HepG2 (cell line): ENCODE data around the gene ACSS1. TPM values are rescaled to one million over a fixed set of nuclear protein-coding genes. Genes with fewer than 3 reads are reported as not detected.
A peak's percentile ranks its signal among the peaks of the same experiment; 100 is the strongest.

Experiments used
- CCDC6 ChIP-seq: sonication (generic); formaldehyde crosslinking; IDR thresholded peaks from 2 replicates; pipeline ENCODE4 v1.8.1; 2022; ENCODE audit warnings: mild to moderate bottlenecking, missing genetic modification reagents, moderate library complexity
- CHD2 ChIP-seq: IDR thresholded peaks from 2 replicates; pipeline ENCODE4 v1.6.1; 2011; ENCODE audit warnings: low read depth, low read length, improper control_type of control experiment
- E2F5 ChIP-seq: sonication (generic); formaldehyde crosslinking; conservative IDR thresholded peaks from 2 replicates; pipeline ENCODE4 v1.4.0; 2020; ENCODE audit warnings: missing genetic modification reagents
- FIP1L1 ChIP-seq: fragments of 200-400 bp; formaldehyde crosslinking; IDR thresholded peaks from 2 replicates; pipeline ENCODE4 v1.6.1; 2018; ENCODE audit warnings: low read depth, mild to moderate bottlenecking, low read length, moderate library complexity, borderline replicate concordance; ENCODE audit not compliant: insufficient read depth
- MZF1 ChIP-seq: sonication (generic); formaldehyde crosslinking; IDR thresholded peaks from 2 replicates; pipeline ENCODE4 v1.8.1; 2023; ENCODE audit warnings: mild to moderate bottlenecking, missing genetic modification reagents, borderline replicate concordance
- PBX3 ChIP-seq: sonication (generic); formaldehyde crosslinking; IDR thresholded peaks from 2 replicates; pipeline ENCODE4 v1.8.1; 2023; ENCODE audit warnings: missing genetic modification reagents, inconsistent platforms, borderline replicate concordance
- TMF1 ChIP-seq: sonication (generic); formaldehyde crosslinking; IDR thresholded peaks from 2 replicates; pipeline ENCODE4 v1.8.1; 2022; ENCODE audit warnings: low read depth, missing genetic modification reagents
- ZBTB37 ChIP-seq: sonication (generic); formaldehyde crosslinking; IDR thresholded peaks from 2 replicates; pipeline ENCODE4 v1.4.0; 2020; ENCODE audit warnings: mild to moderate bottlenecking, missing genetic modification reagents
- ZFX ChIP-seq: sonication (generic); formaldehyde crosslinking; IDR thresholded peaks from 2 replicates; pipeline ENCODE4 v1.4.0; 2020; ENCODE audit warnings: mild to moderate bottlenecking, low read depth, missing genetic modification reagents, moderate library complexity
- ZNF20 ChIP-seq: sonication (generic); formaldehyde crosslinking; IDR thresholded peaks from 2 replicates; pipeline ENCODE4 v1.4.0; 2020; ENCODE audit warnings: mild to moderate bottlenecking, moderate library complexity, missing genetic modification reagents
- ZNF276 ChIP-seq: sonication (generic); formaldehyde crosslinking; IDR thresholded peaks from 2 replicates; pipeline ENCODE4 v1.4.0; 2020; ENCODE audit warnings: mild to moderate bottlenecking, low read depth, missing genetic modification reagents
- ZNF280B ChIP-seq: sonication (generic); formaldehyde crosslinking; IDR thresholded peaks from 2 replicates; pipeline ENCODE4 v1.5.0; 2020; ENCODE audit warnings: missing genetic modification reagents, mild to moderate bottlenecking, borderline replicate concordance
- ZNF382 ChIP-seq: sonication (generic); formaldehyde crosslinking; IDR thresholded peaks from 2 replicates; pipeline ENCODE4 v1.5.0; 2020; ENCODE audit warnings: missing genetic modification reagents, mild to moderate bottlenecking, borderline replicate concordance
- ZNF687 ChIP-seq: sonication (generic); formaldehyde crosslinking; IDR thresholded peaks from 2 replicates; pipeline ENCODE4 v1.5.1; 2020; ENCODE audit warnings: mild to moderate bottlenecking, missing genetic modification reagents, moderate library complexity
- ZNF709 ChIP-seq: sonication (generic); formaldehyde crosslinking; IDR thresholded peaks from 2 replicates; pipeline ENCODE4 v1.5.0; 2020; ENCODE audit warnings: mild to moderate bottlenecking, missing genetic modification reagents
- ZNF777 ChIP-seq: sonication (generic); formaldehyde crosslinking; IDR thresholded peaks from 2 replicates; pipeline ENCODE4 v1.4.0; 2020; ENCODE audit warnings: missing genetic modification reagents
- polyA plus RNA-seq, 8 experiments: library from polyadenylated mRNA; depleted of rRNA in 3 of 8; stranded (reverse) in 7 of 8; unstranded in 1 of 8; fragments of >200 nt; fragmentation: Illumina TruSeq in 4 of 8; extraction: Trizol in 4 of 8; gene quantifications; 2 replicates each; pipeline versions ENCODE4 v1.2.1 to v1.2.3, GENCODE V29; 2011 to 2016; ENCODE audit warnings: low read depth in 4 of 8, missing spikeins in 1 of 8, mixed read lengths in 1 of 8; ENCODE audit not compliant: insufficient read depth in 1 of 8
- total RNA-seq, 5 experiments: library from RNA; depleted of rRNA; stranded (reverse); fragments of >200 nt; fragmentation: Illumina TruSeq; extraction: Trizol; gene quantifications; 2 replicates each; pipeline ENCODE4 v1.2.3, GENCODE V29; 2016; ENCODE audit warnings: low read depth in 1 of 5

Gene ACSS1
- total and polyA plus RNA-seq, 2 of the 13 experiments (the other 11 are each of a cell fraction or from before 2014, with no cell fraction given) = 15.2 to 41.6 TPM

- TF ChIP-seq ZNF276 (CRISPR knock-in tag) (0 out of 2 replicates have a peak, but pooled peaks have one; percentile 71), ZNF777 (peak; percentile 63; the same call in 1 of the 2 replicates), FIP1L1 (no peak), CHD2 (no peak), E2F5 (CRISPR knock-in tag) (no peak), ZFX (peak; percentile 57; the same call in 1 of the 2 replicates), ZNF382 (no peak), ZNF20 (CRISPR knock-in tag) (no peak), MZF1 (CRISPR knock-in tag) (no peak), ZBTB37 (CRISPR knock-in tag) (no peak), ZNF280B (CRISPR knock-in tag) (peak; percentile 48; the same call in 1 of the 2 replicates), PBX3 (CRISPR knock-in tag) (peak; percentile 43; the same call in 1 of the 2 replicates), ZNF709 (CRISPR knock-in tag) (no peak), CCDC6 (CRISPR knock-in tag) (no peak), ZNF687 (CRISPR knock-in tag) (peak; percentile 77), TMF1 (CRISPR knock-in tag) (peak; percentile 44; the same call in 1 of the 2 replicates)
Observed at GRCh38 chr20:25058051-25058846, at the start of gene ACSS1 (continued).
